Nephron progenitor cell (in vitro differentiated cells): Measurements from ENCODE around the gene DPH6.

Experiments
- DNase-seq: peaks from one replicate; pipeline ENCODE4 v3.0.0; 2021
- H3K27ac Mint-ChIP-seq: 2 replicates; pipeline ENCODE4 v1.8.0; 2021; ENCODE audit warnings: mild to moderate bottlenecking, moderate library complexity, mixed read lengths
- H3K27me3 Mint-ChIP-seq: 2 replicates; pipeline ENCODE4 v1.8.0; 2021; ENCODE audit warnings: mild to moderate bottlenecking, low read depth, mixed read lengths; ENCODE audit not compliant: poor library complexity
- H3K36me3 Mint-ChIP-seq: 2 replicates; pipeline ENCODE4 v1.8.0; 2021; ENCODE audit warnings: low read depth, mixed read lengths
- H3K4me1 Mint-ChIP-seq: 2 replicates; pipeline ENCODE4 v1.8.0; 2021; ENCODE audit warnings: mixed read lengths
- H3K4me3 Mint-ChIP-seq: 2 replicates; pipeline ENCODE4 v1.8.0; 2021; ENCODE audit warnings: mild to moderate bottlenecking, moderate library complexity, mixed read lengths
- H3K9me3 Mint-ChIP-seq: 2 replicates; pipeline ENCODE4 v1.8.0; 2021; ENCODE audit warnings: mild to moderate bottlenecking, moderate library complexity, mixed read lengths
- TF ChIP-seq, protein P1 (sequence below): fragments of 200-600 bp; sonication (generic); IDR thresholded peaks from 2 replicates; pipeline ENCODE4 v1.5.0; 2021; ENCODE audit warnings: antibody characterized with exemption

The DPH6 gene

DNA sequence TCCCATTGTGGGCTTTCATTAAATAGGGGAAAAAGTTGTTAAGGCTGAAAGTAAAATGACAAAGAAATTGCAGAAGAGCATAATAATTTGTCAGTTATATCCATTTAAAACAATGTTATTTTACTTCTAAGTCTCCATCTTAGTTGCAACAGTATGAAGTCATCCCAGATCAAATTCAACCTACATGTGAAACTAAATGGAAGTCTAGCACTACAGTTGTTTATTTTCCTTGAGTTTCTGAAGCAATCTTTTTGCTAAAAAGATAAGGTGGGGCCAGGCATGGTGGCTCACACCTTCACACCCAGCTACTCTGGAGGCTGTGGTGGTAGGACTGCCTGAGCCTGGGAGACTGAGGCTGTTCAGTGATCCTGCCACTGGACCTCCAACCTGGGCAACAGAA lies 80.2 kb downstream of the DPH6 start:
- Mint-ChIP-seq H3K36me3 (no peaks in the 10 kb centered on the region), H3K27me3 (no peaks in the 10 kb centered on the region), H3K4me3 (no peak overlapping the region), H3K27ac (no peak overlapping the region), H3K4me1 (no peaks in the 10 kb centered on the region), H3K9me3 (no peaks in the 10 kb centered on the region)
- TF ChIP-seq, protein P1, sequence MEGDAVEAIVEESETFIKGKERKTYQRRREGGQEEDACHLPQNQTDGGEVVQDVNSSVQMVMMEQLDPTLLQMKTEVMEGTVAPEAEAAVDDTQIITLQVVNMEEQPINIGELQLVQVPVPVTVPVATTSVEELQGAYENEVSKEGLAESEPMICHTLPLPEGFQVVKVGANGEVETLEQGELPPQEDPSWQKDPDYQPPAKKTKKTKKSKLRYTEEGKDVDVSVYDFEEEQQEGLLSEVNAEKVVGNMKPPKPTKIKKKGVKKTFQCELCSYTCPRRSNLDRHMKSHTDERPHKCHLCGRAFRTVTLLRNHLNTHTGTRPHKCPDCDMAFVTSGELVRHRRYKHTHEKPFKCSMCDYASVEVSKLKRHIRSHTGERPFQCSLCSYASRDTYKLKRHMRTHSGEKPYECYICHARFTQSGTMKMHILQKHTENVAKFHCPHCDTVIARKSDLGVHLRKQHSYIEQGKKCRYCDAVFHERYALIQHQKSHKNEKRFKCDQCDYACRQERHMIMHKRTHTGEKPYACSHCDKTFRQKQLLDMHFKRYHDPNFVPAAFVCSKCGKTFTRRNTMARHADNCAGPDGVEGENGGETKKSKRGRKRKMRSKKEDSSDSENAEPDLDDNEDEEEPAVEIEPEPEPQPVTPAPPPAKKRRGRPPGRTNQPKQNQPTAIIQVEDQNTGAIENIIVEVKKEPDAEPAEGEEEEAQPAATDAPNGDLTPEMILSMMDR, result no peak
- no peak for DNase-seq

DNA sequence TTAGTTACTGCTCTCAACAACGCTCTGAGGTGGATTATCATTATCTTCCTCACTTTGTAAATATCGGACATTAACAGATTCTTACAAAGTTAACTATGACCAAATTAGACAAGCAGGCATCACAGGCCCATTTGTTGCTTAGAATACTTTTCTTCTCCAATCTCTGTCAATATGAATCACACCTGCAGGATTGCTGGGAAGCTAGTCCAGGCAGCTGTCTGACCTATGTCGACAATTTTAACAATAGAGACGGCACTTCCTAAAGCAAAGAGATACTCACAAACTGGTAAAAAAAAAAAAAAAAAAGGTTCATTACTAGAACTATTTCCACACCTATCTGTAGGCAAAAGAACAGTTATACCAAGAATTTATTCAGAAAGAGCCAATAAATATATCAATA lies 85.3 kb downstream of the DPH6 start:
- Mint-ChIP-seq H3K27ac (no peak overlapping the region), H3K9me3 (no peaks in the 10 kb centered on the region), H3K36me3 (no peaks in the 10 kb centered on the region), H3K4me1 (no peaks in the 10 kb centered on the region), H3K27me3 (no peaks in the 10 kb centered on the region), H3K4me3 (no peak overlapping the region)
- DNase-seq, result no peak
- TF ChIP-seq, protein P1, result no peak

DNA sequence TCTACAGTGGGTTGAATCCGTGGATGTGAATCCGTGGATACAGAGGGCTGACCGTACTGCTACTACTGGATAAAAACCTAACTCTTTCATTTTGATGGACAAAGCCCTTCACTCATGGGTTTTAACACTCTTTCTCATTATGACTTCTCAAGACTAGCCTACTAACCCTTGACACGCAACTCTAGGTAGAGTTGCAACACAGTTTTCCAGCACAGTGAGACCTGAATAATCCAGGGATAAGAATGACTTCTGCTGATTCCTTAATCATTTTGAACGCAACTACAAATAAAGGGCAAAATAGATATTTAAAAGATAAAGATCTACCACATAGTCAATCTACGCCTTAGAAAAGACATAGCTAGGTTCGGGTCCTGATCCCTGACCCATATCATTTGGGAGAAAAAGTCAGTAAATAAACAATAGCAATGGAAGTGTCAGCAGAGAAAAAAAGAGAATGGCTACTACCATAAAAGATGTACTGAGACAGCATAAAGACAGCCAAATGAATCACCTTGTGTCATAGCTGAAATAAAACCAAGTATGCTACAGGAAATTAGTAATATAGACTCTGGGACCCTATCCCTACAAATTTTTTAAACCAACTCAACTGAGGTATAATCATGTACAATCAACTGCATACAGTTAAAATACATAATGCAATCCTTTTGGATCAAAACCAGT lies 87.6 kb downstream of the DPH6 start:
- Mint-ChIP-seq H3K36me3 (no peaks in the 10 kb centered on the region), H3K27ac (no peak overlapping the region), H3K4me1 (no peaks in the 10 kb centered on the region), H3K4me3 (no peak overlapping the region), H3K27me3 (no peaks in the 10 kb centered on the region), H3K9me3 (no peaks in the 10 kb centered on the region)
- TF ChIP-seq, protein P1, result no peak
- DNase-seq, result no peak

DNA sequence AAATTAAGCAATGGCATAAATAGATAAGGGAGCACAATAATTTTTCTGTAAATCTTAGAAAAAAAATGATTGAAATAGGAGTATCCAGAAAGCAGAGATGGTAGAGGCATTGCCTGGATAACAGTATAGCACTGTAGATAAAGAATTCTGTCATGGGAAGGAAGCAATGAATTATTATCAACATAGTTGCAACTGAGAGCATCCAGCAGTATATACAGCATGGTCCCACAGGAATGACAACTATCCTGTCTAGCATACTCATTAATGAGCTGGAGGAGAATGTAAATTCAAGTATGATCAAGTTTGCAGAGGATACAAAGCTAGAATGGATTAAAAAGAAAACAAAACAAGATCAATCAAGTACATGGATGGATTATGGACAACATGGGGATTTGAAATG lies 90.8 kb downstream of the DPH6 start:
- Mint-ChIP-seq H3K27me3 (no peaks in the 10 kb centered on the region), H3K9me3 (no peaks in the 10 kb centered on the region), H3K4me1 (no peaks in the 10 kb centered on the region), H3K27ac (no peak overlapping the region), H3K4me3 (no peak overlapping the region), H3K36me3 (peaks cover 13% of the 10 kb centered on the region)
- TF ChIP-seq, protein P1, result no peak
- no peak for DNase-seq

DNA sequence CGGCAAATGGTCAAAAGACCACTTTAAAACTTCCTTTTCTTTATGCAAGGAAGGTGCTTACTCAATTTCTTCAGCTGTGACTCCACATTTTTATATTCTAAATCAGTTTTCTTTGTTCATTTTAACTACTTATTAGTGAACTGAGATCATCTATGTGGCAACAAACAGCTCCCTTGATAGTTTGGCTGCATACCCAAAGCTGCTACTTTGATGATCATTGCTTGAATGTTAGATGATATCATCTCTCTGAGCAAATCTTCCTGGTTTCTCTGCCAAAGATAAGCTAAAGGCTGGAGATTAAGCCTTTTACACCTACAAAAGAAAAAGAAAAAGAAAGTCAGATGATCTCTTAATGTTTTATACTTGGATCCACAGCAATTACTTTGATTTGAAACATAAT lies 95.5 kb downstream of the DPH6 start:
- no peak overlapping the region for H3K4me3 Mint-ChIP-seq
- H3K27me3 Mint-ChIP-seq, result no peaks in the 10 kb centered on the region
- H3K9me3 Mint-ChIP-seq, result no peaks in the 10 kb centered on the region
- H3K27ac Mint-ChIP-seq, result no peak overlapping the region
- H3K36me3 Mint-ChIP-seq, result peaks cover 13% of the 10 kb centered on the region
- TF ChIP-seq, protein P1, result no peak
- no peak for DNase-seq
- H3K4me1 Mint-ChIP-seq, result no peaks in the 10 kb centered on the region

DNA sequence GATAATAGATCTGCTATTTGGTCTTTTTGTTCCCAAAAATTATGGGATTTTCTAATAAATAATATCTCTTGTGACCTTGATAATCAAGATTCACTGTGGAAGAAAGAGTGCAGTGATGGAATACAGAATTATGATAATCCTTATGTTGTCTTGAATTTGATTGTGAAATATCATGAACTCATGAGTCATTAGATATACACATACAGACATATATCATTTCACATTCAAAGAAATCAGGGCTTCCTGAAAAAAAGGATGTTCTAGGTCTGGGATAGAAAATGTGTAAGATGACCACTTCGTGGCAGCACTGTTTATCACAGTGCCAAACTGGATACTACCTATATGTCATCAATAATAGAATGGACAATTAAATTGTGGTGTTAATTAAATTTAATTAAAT lies 97.7 kb downstream of the DPH6 start:
- Mint-ChIP-seq H3K27ac (no peak overlapping the region), H3K4me1 (peaks cover 9% of the 10 kb centered on the region), H3K27me3 (no peaks in the 10 kb centered on the region), H3K4me3 (no peak overlapping the region), H3K36me3 (peaks cover 13% of the 10 kb centered on the region), H3K9me3 (no peaks in the 10 kb centered on the region)
- TF ChIP-seq, protein P1, result no peak
- DNase-seq, result no peak
